NOMO-1 treated with DMSO at 0.1 percent for 48 hours (cell line): ENCODE measurements around the gene SLC8B1.
"Not testable (repeated sequence)": the region's sequence is repeated elsewhere in the genome, so short reads cannot be mapped to it uniquely, and the experiment has no call there.

ENCODE experiments used
- DNase-seq: peaks from one replicate; lab custom pipeline; 2025; ENCODE audit not compliant: unreplicated experiment; lab: John Stamatoyannopoulos, UW

SLC8B1 gene

DNA sequence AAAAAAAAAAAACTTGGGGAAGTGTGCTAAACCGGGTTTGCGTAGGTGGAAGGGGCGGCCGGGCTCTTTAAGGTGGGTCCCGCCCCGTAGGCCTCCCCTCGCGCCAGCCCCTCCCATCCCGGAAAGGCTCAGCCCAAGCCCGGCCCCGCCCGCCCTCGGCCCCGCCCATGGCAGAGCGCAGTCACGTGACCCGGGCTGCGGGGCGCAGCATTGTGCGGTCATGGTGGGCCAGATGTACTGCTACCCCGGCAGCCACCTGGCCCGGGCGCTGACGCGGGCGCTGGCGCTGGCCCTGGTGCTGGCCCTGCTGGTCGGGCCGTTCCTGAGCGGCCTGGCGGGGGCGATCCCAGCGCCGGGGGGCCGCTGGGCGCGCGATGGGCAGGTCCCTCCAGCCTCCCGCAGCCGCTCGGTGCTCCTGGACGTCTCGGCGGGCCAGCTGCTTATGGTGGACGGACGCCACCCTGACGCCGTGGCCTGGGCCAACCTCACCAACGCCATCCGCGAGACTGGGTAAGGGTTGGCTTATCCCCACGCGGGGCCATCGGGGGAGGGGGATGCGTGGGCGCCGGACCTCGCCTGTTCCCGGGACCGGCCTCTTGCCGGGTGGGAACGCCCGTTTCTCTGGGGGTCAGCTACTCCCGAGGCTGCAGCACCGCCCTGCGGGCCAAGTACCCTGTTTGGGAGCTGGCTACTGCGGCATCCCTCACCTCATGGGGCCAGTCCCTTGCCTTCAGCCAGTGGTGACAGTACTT is 23.6 kb upstream of the SLC8B1 start, which contains the start of gene PLBD2:
PLBD2 (plus strand) TSS at position 207 of the 752 bp plus-strand sequence; CDS start at position 221, 14 bp downstream.
- DNase-seq: peak; percentile 93

DNA sequence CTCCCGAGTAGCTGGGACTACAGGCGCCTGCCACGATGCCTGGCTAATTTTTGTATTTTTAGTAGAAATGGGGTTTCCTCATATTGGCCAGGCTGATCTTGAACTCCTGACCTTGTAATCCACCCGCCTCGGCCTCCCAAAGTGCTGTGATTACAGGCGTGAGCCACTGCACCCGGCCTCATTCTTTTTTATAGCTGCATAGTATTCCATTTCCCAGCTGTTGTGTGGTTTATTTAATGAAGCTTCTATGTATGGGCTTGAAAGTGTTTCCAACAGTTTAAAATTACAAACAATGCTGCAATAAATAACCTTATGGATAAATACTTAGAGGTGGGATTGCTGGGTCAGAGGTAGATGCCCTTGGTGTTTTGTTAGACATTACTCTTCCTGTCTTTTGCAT is 19.3 kb upstream of the SLC8B1 start:
- not testable (repeated sequence) for DNase-seq

DNA sequence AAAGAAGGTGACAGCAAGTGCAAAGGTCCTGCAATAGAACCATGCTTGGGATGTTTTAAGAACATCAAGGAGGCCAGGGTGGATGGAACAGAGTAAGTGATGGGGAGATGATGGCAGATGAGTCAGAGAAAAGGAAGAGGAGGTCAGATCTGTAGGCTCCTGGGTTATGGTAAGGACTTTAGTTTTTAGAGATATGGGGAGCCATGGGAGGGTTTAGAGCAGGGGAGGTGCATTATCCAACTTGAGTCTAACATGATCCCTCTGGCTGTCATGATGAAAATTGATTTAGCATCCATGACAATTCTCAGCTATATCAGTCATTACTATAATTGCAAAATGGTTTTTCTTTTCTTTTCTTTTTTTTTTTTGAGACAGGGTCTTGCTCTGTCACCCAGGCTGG is 16.2 kb upstream of the SLC8B1 start:
- no peak for DNase-seq

DNA sequence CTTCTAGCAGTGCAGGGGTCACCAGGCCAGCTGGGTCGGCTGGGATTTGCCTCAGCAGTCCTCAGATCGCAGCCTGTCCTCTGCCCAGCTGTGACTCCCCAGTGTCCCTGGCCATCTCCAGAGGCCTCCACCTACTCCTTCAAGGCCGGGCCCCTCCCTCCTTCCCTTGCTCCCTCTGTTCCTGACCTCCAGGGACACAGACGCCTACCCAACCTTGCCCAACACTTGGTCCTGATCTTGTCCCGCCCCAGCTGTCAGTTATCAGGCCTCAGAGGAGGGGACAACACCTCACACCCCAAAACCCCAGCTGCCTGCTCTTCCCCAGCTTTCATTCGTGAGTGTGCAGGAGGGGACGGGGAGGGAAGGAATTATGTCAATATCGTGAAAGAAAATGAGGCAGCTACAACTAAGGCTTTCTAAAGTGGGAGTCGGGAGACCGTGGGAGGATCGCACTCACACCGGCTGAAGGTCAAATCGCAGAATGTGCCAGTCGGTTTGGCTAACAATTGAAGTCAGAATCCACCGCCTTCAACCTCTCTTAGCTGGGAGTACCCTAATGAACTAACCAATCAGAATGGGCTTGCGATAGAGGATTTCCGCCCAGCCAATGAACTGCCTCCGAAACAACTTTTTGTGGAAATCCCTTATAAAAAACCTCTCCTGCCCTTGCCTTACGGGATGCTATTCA is 14.1 kb upstream of the SLC8B1 start:
- DNase-seq: no peak

DNA sequence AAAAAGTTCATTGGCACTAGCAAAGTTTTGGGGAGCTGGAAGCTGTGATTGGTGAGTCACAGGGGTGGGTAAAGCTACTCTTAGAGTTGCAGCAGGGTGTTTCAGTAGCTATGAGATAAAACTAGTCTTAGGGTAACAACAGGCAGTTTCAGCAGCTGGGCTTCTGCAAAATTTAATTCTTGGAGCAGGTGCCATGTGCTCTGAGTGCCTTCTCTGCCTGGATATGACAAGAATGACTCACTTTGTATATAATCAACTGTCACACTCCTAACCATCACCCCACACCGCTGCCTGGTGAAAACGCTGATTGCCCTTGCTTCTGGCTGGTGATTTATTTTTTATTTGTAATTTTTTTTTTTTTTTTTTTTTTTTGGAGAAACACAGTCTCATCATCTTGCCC is 13.0 kb upstream of the SLC8B1 start:
- no peak for DNase-seq

DNA sequence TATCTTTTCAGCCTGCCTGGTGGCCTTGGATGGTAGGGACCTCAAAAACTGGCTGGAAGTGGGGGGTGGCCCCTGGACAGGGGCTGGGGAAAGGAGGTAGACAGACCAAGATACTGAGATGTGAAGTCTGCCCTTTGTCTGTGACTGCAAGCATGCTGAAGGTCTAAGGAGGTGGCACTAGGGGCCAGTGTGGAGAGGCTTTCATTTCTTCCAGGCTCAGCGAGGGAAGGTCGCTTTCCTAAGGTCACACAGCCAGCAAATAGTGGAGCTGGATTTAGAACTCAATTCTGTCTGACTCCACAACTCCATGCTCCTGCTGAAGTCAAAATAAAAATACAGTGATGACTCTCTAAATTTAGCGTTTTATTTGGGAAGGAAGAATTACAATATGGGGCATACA is 12.2 kb upstream of the SLC8B1 start:
- DNase-seq: no peak

DNA sequence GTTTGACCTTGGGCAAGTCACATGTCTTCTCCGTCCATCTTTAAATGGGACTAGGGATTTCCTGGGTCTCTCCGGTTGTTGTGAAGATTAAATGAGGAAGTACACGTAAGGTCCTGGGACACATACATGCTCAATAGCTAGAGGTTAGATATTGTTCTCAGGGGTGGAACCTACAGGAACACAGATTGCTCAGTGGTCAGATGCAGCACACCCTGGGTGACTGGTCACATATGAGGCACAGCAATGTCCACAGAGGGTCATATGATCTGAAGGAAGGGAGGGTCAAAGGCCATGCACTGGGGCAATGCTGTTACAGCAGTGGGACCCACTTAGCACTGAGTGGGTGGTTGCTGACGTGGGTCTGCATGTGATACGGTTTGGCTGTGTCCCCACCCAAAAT is 11.4 kb upstream of the SLC8B1 start:
- DNase-seq: no peak

DNA sequence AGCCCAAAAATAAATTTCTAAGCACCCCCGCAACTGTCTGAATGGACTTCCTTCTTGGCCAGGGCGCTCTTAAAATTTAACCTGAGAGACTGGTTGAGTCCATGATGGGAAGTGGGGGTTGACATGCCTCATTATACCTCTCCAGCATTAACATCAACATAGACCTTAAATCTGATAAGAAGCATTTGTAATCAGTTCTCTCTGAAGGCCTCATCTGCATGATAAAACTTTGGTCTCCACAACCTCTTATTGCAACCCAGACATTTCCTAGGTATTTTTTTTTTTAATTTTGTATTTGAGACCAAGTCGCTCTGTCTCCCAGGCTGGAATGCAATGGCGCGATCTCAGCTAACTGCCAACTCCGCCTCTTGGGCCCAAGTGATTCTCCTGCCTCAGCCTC is 10.4 kb upstream of the SLC8B1 start:
- DNase-seq: no peak

DNA sequence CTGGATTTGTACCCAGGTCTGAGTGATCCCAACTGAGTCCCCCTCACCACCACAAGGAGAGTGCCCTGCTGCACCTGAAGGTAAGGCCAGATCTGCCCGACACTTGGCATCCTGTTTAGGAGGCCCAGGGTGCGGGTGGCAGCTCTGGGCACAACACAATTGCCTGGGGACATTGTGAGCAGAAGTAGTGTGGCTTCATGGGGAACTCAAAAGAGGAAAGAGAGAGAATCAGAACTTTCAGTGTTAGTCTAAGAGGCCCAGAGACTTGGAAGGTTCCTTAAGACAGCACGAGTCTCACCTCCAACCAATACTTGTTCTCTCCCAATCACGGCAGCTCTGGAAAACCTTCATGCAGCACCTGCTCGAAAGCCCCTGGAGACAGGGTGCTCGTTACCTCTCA is 6.6 kb upstream of the SLC8B1 start:
- no peak for DNase-seq

DNA sequence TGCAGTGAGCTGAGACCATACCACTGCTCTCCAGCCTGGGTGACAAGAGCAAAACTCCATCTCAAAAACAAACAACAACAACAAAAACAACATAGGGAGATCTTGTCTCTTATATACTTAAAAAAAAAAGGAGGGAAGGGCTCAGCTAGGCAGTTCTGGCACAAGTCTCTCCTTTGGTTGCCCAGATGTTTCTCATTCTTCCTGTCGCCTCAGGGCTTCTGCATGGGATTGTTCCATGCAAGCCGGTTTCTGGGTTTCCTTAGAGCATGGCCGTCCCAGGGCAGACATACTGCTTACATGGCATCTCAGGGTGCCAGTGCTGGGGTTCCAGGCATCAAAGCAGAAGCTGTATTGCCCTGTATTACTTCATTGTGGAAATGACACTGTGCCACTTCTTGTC is 5.2 kb upstream of the SLC8B1 start:
- no peak for DNase-seq

DNA sequence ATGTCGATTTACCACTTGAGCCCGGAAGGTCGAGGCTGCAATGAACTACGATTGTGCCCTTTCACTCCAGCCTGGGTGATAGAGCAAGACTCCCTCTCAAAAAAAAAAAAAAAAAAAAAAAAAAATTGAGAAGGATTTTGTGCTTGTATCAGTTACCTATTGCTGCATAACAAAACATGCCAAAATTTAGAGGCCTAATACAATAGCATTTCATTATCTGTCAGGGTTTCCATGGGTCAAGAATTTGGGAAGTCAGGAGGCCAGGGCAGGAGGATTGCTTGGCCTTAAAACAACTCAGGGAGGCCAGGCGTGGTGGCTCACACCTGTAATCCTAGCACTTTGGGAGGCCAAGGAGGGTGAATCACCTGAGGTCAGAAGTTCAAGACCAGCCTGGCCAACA is 4.6 kb upstream of the SLC8B1 start:
- DNase-seq: no peak

DNA sequence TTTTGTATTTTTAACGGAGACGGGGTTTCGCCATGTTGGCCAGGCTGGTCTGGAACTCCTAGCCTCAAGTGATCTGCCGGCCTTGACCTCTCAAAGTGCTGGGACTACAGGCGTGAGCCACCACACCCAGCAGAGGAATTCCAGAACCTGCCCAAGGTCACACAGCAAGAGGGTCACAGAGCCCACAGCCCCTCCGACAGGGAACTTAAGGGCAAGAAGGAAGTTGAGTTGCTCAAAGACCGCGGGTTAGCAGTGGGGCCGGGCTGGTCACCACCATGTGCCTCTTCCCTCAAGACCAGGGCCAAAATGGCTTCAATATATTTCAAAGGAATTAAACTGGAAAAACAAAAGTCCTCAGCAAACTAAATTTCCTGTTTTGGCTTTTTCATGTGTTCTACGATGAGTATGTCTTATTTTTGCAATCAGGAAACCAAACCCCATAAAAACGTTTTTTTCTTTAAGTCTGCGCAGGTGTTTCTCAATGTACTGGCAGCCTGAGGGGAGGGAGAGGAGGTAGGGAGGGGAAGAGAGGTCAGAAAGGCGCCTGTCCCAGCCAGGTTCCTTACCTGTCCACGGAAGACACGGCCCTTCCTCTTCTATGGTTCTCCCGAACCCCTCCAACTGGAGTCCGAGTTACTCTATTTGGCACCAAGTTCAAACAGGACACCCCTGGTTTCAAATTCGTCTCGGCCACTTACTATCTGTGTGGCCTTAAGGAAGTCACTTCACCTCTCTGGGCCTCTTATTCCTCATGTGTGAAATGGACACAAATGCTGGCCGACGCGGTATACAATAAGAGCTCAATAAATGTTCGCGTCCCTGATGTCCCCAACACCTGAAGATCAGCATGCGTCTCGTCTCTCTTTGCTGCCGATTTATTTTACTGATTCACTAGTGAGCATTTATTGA is 778 bp downstream of the SLC8B1 start:
- peak; percentile 74 for DNase-seq

DNA sequence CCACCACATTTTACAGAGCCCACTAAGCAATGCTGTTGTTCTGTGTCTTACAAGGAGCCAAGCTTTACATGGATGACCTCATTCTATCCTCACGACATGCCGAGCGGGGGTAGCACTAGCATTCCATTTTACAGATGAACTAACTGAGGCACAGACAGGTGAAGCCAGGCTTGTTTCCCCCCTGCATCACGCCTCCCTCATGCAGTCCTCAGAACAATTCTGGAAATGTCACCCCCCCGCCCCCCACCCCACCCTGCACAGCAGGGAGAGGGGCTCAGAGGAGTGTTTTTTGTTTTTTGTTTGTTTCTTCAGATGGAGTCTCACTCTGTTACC is 1.5 kb downstream of the SLC8B1 start:
- DNase-seq: no peak

DNA sequence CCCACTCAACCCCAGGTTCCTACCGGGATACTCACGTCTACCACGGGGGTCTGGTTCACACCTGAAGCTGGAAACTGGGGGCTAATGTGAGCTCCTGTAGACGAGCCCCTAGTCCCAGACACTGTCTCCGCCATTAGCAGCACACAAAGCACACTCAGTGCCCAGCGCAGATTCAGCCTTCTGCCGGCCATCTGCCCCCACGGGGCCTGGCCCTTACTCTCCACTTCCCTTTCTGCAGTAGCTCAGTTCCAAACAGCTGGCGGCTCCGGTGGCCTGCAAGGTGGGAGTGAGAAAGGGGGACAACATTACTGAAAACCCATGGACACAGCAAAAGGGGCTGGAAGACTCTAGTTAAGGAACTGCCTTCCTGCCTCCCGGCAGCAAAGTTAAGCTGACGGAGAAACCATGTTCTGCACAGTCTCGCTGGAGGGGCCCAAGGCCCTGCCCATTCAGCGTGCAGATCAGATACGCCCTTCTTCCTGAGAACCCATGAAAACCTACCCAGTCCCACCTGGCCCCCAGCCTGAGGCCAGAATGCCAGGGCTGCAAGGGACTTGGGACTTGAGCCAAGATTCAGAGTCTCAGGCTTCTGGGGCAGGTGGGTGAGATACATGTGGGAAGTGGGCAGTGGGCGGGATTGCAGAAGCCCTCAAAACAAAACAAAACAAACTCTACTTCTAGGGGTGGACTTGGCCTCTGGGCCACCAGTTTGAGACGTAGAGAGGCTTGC is 2.1 kb downstream of the SLC8B1 start:
- DNase-seq: no peak

DNA sequence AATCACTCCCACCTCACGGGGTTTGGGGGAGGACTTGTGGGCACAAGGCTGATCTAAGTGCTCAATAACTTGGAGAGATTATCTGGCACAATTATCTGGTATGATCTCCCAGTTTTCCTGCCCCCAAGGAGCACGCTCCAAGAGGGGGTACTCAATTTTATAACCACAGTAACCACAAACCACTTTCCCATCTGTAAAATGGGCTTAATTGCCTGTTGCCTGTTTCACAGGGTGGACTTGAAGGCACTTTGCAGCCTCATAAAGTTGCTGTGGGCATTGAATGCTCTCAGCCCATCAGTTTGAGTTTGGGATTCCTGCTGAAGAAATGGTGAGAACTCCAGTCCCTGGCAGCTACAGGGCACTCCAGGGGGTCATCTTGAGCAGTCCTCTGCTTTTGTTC is 4.4 kb downstream of the SLC8B1 start:
- DNase-seq: no peak

DNA sequence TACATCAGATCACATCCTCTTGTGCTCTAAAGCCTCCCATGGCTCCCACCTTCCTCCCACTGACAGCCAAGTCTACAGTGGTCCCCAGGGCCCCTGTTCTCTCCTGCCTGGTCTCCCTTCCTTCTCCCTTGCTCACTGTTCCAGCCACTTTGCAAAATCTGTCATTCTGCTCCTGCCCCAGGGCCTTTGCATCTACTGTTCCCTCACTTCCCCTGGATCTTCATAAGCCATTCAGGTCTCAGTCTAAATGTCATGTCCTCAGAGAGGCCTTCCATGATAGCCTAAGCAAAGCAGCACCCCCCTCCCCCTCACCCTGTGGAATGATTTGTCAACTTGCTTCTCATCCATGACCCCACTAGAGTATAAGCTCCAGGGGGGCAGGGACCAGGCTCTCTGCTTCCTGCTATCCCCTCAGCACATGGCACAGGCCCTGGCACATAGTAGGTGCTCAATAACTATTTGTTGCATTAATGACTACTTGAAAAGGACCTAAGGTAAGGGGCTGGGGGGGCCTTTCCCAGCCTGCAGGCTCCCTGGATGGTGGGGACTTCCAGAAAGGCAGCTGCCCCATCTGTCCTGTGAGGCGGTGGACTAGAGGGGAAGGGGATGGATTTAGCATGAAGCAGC is 5.0 kb downstream of the SLC8B1 start:
- no peak for DNase-seq

DNA sequence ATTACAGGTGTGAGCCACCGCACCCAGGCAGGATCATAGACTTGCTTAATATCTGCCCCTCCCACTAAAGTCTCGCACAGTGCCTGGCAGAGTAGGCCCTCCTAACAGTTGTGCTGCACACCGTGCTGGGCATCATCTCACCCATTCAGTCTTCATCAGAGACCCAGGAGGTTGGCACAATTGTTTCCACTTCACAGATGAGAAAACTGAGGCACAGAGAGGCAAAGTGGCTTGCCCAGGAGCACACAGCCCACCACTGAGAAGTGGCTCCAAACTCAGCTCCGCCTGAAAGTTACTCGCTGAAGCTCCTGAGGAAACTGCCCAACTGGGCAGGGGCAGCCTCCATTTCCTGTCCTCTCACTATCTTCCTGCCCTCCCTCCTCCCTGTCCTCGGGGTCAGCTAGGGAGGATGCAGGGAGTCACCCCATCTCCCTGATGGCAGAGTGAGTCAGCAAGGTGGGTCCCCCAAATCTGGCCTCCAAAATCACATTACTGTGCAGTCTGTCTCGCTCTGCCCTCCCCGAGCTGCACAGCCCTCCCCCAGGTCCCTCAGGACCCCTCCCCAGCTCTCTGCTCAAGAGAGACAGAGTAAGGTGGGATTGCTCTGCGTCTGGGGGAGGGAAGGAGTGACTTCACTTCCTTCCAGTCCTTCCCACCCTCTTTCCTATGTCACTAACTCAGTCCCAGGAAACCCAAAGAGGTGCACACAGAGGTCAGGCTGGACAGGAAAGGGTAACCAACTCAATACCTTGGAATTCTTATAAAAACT is 5.7 kb downstream of the SLC8B1 start:
- no peak for DNase-seq

DNA sequence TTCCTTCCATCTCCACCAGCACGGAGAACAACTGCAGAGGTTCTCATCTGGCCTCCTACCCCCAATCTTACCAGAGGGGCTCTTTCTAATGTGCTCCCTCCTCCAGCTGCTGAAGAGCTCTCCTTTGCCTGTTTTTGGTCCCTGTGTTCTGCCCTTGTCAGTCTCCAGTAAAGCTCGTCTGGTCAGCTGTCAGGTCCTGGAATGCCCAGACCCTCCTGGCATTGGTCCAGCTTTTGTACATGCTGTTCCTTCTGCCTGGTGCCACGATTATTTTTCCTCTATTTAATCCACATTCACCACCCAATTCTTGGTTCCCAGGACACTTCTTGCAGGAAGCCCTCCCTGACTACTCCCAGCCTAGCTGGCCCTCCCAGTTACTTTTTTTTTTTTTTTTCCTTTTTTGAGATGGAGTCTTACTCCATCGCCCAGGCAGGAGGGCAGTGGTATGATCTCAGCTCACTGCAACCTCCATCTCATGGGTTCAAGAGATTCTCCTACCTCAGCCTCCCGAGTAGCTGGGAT is 6.5 kb downstream of the SLC8B1 start:
- no peak for DNase-seq

DNA sequence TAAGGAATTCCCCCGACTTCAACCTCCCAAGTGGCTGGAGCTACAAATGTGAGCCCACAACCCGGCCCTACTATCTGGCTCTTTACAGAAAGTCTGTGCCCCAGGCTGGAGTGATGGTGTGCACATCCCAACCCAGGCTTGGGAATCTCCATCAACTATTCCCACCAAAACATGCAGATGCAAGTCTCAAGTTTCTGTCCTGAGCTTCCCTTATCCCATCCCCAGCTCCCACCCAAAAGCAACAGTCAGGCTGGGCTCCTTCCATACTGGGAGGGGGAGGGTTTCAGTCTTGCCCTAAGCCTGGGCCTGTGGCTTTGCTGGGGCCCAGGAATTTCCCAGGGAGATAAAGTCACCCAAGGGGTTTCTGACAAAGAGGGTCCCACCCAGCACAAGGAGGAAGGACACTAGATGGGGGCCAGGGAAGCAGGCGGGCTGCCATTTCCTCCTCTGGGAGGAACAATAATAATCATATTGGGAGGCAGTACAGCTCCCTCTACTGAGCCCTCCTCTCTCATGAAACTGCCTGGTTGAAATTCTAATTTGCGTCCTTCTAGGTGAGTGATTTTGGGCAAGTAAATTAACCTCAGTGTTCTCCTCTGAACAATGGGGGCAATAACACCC is 8.0 kb downstream of the SLC8B1 start:
- DNase-seq: no peak
